CD4-positive, alpha-beta T cell treated with Interleukin-2 at 100 ng/mL for 4 hours (primary cell): ENCODE measurements around the gene WDR35.

ENCODE experiments used
- DNase-seq: peaks from one replicate; pipeline ENCODE4 v3.0.0-alpha.2; 2020; ENCODE audit warnings: low spot score

WDR35 gene

DNA sequence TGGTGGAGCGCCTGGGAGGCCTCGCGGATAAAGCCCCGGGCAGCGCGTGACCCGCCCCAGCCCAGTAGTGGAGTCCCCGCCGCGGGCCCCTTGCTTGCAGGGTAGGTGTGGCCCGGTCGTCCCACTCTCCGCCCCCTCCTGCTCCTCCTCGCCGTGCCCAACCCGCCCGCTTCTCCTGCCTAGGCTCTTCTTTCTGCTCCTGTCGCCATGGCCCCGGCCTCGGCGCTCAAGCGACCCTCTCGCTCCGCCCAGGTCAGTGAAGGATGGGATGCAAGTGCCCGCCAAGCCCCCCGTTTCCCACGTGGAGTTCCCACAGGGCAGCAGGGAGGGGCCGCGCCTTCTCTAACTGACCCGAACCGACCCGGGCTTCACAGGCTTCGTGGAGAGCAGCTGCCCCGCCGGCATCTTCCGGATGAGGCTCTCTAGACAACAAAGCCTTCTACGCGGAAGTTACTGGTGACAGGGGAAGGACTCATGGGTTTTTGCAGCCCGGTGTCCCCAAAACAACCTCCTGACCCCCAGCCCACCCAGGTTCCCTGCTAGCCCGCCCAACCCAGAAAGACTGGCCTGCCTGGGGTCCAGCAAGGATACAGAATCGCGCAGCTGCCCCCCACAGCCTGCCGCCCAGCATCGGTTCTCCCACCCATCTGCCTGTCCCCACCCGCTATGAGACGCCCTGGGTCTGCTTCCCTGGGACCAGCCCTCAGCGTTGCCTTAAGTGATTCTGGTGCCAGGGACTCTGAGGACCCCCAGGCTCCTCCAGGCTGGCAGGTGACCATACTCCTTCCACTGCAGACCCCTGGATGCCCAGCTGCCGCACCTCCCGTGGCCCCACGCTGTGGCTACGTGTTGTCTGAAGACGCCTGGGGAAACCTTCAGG is 121.0 kb downstream of the WDR35 start:
- DNase-seq: peak; percentile 63

DNA sequence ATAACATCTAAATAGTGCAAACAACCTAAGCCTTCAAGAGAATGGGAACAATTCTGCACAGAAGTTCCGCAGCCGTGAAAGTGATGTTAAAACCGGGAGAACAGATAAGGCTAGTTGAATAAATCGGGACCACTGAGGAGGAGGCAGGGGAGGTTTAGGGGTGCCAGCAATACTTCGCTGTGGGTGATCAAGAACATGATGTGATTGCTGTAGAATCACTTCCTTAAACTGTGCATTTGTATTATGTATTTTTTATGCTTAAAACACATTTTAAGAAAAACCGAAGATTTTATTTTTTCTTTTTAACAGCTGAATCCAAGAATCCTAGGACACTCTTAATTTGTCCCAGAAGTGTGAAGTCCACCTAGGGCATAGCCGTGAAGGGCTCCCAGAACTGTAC is 121.7 kb downstream of the WDR35 start:
- DNase-seq: no peak

DNA sequence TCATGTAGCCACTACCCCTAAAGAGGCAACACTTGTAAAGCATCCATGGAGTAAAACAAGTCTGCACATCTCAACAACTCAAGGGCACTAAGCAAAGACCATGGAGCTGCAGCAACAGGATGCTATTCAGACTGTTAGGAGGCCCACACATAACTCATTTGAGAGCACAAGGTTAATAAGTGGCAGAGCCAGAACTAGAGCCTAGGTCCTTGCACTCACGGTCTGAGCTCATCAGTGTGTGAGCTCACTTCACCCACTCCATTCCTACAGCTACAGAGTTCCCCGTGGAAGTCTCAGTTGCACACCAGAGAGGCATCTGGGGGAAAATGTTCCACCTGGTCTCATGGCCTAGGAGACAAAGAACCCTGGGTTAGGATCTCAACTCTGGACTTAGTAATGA is 123.1 kb downstream of the WDR35 start:
- DNase-seq: no peak

DNA sequence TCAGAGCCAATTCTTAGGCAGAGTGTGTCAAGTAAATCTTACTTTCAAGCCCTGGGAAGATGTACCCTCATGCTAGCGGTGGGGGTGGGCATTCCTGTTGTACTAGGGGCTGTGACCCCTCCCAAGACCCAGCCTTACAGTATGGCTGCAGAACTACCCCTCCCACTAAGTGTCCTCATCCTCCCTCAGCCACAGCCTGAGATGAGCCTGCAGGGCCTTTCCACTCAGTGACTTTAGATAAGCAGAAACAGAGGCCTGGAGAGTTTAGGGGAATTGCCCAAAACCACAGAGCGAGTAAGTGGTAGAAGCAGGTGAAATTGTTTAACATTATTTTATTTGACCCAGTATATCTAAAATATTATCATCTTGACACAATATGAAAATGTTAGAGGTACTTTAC is 124.8 kb downstream of the WDR35 start:
- DNase-seq: no peak

DNA sequence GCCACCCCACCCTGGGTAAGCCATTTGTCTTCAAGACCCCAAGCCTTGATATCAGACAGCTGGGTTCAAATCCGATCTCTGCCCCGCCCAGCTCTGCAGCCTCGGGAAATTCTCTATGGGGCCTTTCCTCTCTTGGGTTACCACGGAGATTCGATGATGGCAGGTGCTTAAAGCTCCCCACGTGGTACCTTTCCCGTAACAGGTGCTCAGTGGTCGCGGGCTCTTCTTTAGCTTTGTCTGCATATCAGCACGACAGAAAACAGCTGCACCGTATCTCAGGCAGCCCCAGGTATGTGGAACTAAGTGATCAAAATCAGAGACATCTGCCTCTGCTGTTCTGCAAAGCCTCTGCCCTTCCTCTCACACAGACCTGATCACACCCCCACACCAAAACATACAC is 125.5 kb downstream of the WDR35 start:
- no peak for DNase-seq

DNA sequence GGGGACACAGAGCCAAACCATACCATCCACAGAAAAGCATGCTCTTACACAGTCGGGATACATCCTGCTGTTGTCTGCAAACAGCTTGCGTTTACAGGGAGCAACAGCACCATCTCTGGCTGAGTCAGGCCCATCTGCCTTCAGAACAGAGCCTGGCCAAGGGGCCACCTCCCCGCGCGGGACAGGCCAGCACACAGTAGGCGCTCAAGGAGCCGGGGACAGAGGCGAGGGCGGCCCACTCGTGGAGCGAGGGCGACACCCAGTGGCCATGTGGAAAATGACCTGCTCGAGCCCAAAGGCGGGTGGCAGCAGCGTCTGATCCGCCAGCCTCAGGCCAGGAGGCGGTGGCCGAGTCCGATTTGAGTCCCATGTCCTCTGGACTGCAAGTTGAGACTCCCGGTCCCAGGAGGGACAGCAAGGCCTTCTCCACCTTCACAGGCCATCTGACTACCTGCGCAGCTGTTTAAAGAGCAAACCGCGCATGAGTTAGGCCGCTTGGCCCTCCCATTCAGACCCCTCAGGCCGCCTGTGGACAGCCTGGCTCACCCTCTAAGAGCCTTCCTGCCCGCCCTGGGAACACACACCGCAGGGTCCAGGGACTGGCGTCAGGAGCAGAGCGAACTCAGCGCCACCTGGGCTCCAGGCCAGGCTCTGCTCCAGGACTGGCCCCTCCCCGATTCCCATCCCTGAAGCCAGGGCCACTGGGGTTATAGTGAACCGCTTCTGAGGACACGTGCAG is 126.4 kb downstream of the WDR35 start:
- DNase-seq: peak; percentile 69

DNA sequence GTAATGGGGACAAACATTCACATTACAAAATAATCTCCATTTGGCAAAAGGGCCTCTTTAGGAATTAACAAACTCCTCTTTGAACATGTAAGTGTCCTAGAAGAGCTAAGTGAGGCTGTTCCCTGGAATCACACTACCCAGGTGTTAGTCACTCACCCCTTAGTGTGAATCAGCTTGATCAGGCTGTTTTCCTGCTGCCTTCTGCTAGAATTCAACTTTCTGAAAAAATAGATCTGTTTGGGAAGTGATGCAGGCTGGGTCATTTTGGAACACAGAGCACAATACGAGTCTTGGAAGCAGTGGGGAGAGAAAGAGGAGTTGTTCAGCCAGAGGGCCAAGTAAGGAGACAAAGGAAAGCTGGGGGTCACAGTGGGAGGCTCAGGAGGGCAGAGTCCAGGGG is 128.1 kb downstream of the WDR35 start:
- no peak for DNase-seq
